ENCODE results near the gene CDH20.

CDH20 gene

GRCh38 chr18:61572084-61572655 lies 238.9 kb downstream of the CDH20 start:
- in situ Hi-C loops (cut with MboI; ENCODE audit: low sequenced_read_pairs): no loop called here

- in situ Hi-C loops (cut with MboI; ENCODE audit: low sequenced_read_pairs): no loop called here
These were observed 239.6 kb downstream of the CDH20 start for GRCh38 chr18:61572871-61573270.

GRCh38 chr18:61574665-61575064 lies 241.4 kb downstream of the CDH20 start:
- in situ Hi-C loops (cut with MboI; ENCODE audit: low sequenced_read_pairs): no loop called here

- in situ Hi-C loops (cut with MboI; ENCODE audit: low sequenced_read_pairs): no loop called here
These were observed 242.2 kb downstream of the CDH20 start for GRCh38 chr18:61575419-61575818.

- in situ Hi-C loops (cut with MboI; ENCODE audit: low sequenced_read_pairs): no loop called here
These were observed 245.6 kb downstream of the CDH20 start for GRCh38 chr18:61578846-61579245.

- in situ Hi-C loops (cut with MboI; ENCODE audit: low sequenced_read_pairs): no loop called here
These were observed 246.4 kb downstream of the CDH20 start for GRCh38 chr18:61579581-61579980.

GRCh38 chr18:61580046-61580445 lies 246.8 kb downstream of the CDH20 start:
- in situ Hi-C loops (cut with MboI; ENCODE audit: low sequenced_read_pairs): no loop called here

- in situ Hi-C loops (cut with MboI; ENCODE audit: low sequenced_read_pairs): no loop called here
These were observed 248.5 kb downstream of the CDH20 start for GRCh38 chr18:61581578-61582201.

GRCh38 chr18:61582202-61582710 lies 249.0 kb downstream of the CDH20 start:
- in situ Hi-C loops (cut with MboI; ENCODE audit: low sequenced_read_pairs): no loop called here

GRCh38 chr18:61583548-61583947 lies 250.3 kb downstream of the CDH20 start:
- in situ Hi-C loops (cut with MboI; ENCODE audit: low sequenced_read_pairs): no loop called here

- in situ Hi-C loops (cut with MboI; ENCODE audit: low sequenced_read_pairs): no loop called here
These were observed 254.6 kb downstream of the CDH20 start for GRCh38 chr18:61587865-61588264.

- in situ Hi-C loops (cut with MboI; ENCODE audit: low sequenced_read_pairs): no loop called here
These were observed 256.0 kb downstream of the CDH20 start for GRCh38 chr18:61589053-61589723.

- in situ Hi-C loops (cut with MboI; ENCODE audit: low sequenced_read_pairs): no loop called here
These were observed 256.5 kb downstream of the CDH20 start for GRCh38 chr18:61589724-61590065.

- in situ Hi-C loops (cut with MboI; ENCODE audit: low sequenced_read_pairs): no loop called here
These were observed 258.0 kb downstream of the CDH20 start for GRCh38 chr18:61591253-61591652.

- in situ Hi-C loops (cut with MboI; ENCODE audit: low sequenced_read_pairs): no loop called here
These were observed 262.5 kb downstream of the CDH20 start for GRCh38 chr18:61595615-61596251.

- in situ Hi-C loops (cut with MboI; ENCODE audit: low sequenced_read_pairs): no loop called here
These were observed 263.1 kb downstream of the CDH20 start for GRCh38 chr18:61596296-61596695.

GRCh38 chr18:61597316-61597715 lies 264.1 kb downstream of the CDH20 start:
- in situ Hi-C loops (cut with MboI; ENCODE audit: low sequenced_read_pairs): no loop called here

GRCh38 chr18:61600422-61600821 lies 267.2 kb downstream of the CDH20 start:
- in situ Hi-C loops (cut with MboI; ENCODE audit: low sequenced_read_pairs): no loop called here

GRCh38 chr18:61602836-61603235 lies 269.6 kb downstream of the CDH20 start:
- in situ Hi-C loops (cut with MboI; ENCODE audit: low sequenced_read_pairs): no loop called here

All from hTERT RPE-1 (cell line).